ENCODE measurements around the gene ARHGEF9. TPM values are rescaled to one million over a fixed set of nuclear protein-coding genes. Genes with fewer than 3 reads are reported as not detected.

Gene ARHGEF9
- total RNA-seq, 3 donors from 2014 or later = 9.3 to 28.0 (median 16.1) TPM

DNA sequence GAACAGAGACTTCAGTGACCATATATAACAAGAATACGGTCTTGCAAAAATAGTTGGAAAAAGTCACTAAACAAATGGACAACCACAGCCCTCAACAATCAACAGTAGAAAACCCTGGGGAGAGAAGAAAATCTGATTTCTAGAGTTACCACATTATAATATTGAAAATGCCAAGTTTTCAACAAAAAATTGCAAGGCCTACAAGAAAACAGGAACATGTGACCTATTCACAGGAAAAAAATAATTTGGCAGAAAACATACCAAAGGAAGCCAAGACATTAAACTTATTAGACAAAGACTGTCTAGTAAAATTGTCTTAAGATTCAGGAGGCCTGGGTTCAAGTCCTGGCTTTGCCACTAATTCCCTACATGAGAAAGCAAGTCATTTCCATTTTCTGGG, 64.7 kb downstream of the ARHGEF9 start:
- intact Hi-C loops (cut with DNase I; ENCODE audit: low total_unique reads) = no loop called here

DNA sequence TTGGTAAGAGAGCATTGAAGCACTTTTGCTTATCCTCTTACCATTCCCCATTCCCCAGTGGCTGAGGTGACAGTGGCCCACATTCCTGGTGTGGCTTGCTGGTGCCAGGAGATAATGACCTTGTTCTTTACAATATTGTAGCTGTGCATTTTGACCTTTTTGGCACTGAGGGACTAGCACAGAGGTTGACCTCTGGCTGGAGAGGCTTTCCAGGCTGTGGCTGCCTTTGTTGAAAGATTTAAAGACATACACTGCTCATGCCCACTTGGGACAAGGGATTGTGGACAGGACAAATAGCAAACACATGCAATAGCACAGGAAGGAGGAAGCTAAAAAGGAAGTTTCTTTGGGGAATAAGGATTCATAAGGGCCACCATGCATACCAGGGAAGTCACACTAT, 65.4 kb downstream of the ARHGEF9 start:
- TF ChIP-seq POLR2AphosphoS5 (IDR thresholded peaks at IDR 0.05) (no peak), POLR2A (IDR thresholded peaks at IDR 0.05) (no peak)
- TF ChIP-seq, protein P1, sequence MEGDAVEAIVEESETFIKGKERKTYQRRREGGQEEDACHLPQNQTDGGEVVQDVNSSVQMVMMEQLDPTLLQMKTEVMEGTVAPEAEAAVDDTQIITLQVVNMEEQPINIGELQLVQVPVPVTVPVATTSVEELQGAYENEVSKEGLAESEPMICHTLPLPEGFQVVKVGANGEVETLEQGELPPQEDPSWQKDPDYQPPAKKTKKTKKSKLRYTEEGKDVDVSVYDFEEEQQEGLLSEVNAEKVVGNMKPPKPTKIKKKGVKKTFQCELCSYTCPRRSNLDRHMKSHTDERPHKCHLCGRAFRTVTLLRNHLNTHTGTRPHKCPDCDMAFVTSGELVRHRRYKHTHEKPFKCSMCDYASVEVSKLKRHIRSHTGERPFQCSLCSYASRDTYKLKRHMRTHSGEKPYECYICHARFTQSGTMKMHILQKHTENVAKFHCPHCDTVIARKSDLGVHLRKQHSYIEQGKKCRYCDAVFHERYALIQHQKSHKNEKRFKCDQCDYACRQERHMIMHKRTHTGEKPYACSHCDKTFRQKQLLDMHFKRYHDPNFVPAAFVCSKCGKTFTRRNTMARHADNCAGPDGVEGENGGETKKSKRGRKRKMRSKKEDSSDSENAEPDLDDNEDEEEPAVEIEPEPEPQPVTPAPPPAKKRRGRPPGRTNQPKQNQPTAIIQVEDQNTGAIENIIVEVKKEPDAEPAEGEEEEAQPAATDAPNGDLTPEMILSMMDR (IDR thresholded peaks at IDR 0.05) = no peak
- no peaks in the 10 kb centered on the region for H3K4me1 ChIP-seq
- DNase-seq (ENCODE audit: low spot score in 2 of 2) = no peak
- H3K9me3 ChIP-seq = no peaks in the 10 kb centered on the region
- peaks cover 0 to 13% of the 10 kb centered on the region in 2 donors for H3K27me3 ChIP-seq
- intact Hi-C loops (cut with DNase I; ENCODE audit: low total_unique reads) = no loop called here
- H3K4me3 ChIP-seq = no peak overlapping the region
- H3K27ac ChIP-seq = no peak overlapping the region
- no peaks in the 10 kb centered on the region for H3K36me3 ChIP-seq

More for the DNA sequence above, 64.7 kb downstream of the ARHGEF9 start:
- no peak for DNase-seq (ENCODE audit: low spot score in 2 of 2)
- Histone ChIP-seq H3K4me3 (no peak overlapping the region), H3K9me3 (no peaks in the 10 kb centered on the region), H3K27me3 (peaks cover 0 to 19% of the 10 kb centered on the region in 2 donors), H3K36me3 (no peaks in the 10 kb centered on the region), H3K4me1 (no peaks in the 10 kb centered on the region), H3K27ac (no peak overlapping the region)
- TF ChIP-seq, protein P1 (IDR thresholded peaks at IDR 0.05) = no peak
- no peak for TF ChIP-seq POLR2AphosphoS5 (IDR thresholded peaks at IDR 0.05)
- TF ChIP-seq POLR2A (IDR thresholded peaks at IDR 0.05) = no peak

DNA sequence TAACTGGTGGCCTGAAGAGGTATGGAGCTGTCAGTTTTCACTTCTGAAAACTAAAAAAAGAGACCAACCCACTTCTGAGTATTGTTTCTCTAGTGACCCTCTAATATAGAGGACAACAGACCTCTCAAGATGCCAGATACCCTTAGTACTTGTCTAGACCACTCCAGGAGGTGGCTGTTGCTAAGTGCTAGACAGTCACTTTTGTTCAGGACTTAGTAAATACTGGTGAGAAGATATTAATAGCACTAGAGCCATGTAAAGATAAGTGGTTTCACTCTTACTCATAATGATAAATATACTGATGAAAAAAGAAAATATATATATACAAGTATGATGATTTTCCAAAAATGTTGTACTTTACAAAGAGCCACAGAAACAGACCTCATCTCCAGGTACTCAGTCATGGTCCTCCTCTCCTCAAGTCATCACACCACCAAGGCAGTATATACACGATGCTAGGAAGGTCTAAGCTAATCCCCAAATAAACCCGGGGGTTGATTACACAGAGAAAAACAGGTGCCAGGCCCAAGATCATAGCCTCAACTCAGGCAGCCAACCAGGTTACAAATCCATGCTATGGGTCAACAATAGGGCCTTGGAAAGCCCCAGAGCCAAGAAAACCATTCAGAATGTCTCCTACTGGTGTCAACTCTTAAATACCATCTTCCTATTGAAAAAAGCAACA, 66.9 kb downstream of the ARHGEF9 start:
- no peak overlapping the region for H3K4me3 ChIP-seq
- no peaks in the 10 kb centered on the region for H3K4me1 ChIP-seq
- H3K9me3 ChIP-seq = no peaks in the 10 kb centered on the region
- TF ChIP-seq POLR2AphosphoS5 (IDR thresholded peaks at IDR 0.05) (no peak), POLR2A (IDR thresholded peaks at IDR 0.05) (no peak)
- TF ChIP-seq, protein P1 (IDR thresholded peaks at IDR 0.05) = no peak
- peaks cover 0 to 5% of the 10 kb centered on the region in 2 donors for H3K27me3 ChIP-seq
- intact Hi-C loops (cut with DNase I; ENCODE audit: low total_unique reads) = no loop called here
- H3K36me3 ChIP-seq = no peaks in the 10 kb centered on the region
- no peak overlapping the region for H3K27ac ChIP-seq
- no peak for DNase-seq (ENCODE audit: low spot score in 2 of 2)

DNA sequence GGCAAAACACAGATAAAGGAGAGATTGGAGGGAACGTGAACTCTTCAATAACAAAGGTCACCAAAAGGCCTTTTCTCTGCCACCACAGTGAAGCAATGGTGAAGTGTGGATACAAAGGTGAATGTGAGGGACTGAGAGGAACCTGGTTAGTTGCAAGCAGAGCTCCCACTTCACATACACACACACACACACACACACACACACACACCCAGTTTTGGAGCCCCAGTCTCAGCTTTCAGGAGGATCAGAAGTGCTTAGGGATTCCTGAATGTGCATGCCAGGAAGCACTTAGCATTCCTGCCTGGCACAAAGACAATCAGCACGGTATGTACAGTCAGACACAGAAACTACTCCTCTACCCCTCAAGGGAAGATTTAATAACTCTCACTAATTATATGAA, 71.5 kb downstream of the ARHGEF9 start:
- H3K4me3 ChIP-seq = no peak overlapping the region
- H3K4me1 ChIP-seq = no peaks in the 10 kb centered on the region
- H3K27me3 ChIP-seq = peaks cover 0 to 10% of the 10 kb centered on the region in 2 donors
- H3K9me3 ChIP-seq = no peaks in the 10 kb centered on the region
- no peak for DNase-seq (ENCODE audit: low spot score in 2 of 2)
- no peak for TF ChIP-seq POLR2AphosphoS5 (IDR thresholded peaks at IDR 0.05)
- no peak for TF ChIP-seq POLR2A (IDR thresholded peaks at IDR 0.05)
- TF ChIP-seq, protein P1 (IDR thresholded peaks at IDR 0.05) = no peak
- H3K36me3 ChIP-seq = no peaks in the 10 kb centered on the region
- H3K27ac ChIP-seq = no peak overlapping the region
- intact Hi-C loops (cut with DNase I; ENCODE audit: low total_unique reads) = no loop called here

DNA sequence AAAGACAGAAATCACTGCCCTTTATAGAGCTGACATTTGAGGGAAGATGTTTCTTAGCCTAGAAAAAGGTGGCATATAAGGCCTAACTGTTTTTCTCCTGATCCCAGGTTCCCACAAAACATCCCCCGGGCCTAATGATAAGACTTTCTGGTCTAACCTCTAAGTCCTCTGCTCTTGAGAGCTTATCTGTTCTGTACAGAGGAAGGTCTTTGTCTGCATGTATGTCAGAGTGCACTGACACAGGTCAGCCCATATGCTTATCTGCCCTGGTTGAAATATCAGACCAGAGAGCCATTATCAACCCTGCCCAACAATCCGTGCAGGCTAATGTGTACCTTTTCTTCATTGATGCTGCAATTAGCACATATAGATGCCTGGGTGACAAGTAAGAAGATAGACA, 76.2 kb downstream of the ARHGEF9 start:
- Histone ChIP-seq H3K9me3 (no peaks in the 10 kb centered on the region), H3K27me3 (peaks cover 0 to 10% of the 10 kb centered on the region in 2 donors), H3K27ac (no peak overlapping the region), H3K4me1 (no peaks in the 10 kb centered on the region), H3K4me3 (no peak overlapping the region), H3K36me3 (no peaks in the 10 kb centered on the region)
- TF ChIP-seq, protein P1 (IDR thresholded peaks at IDR 0.05) = no peak
- TF ChIP-seq POLR2A (IDR thresholded peaks at IDR 0.05) (no peak), POLR2AphosphoS5 (IDR thresholded peaks at IDR 0.05) (no peak)
- intact Hi-C loops (cut with DNase I; ENCODE audit: low total_unique reads) = no loop called here
- no peak for DNase-seq (ENCODE audit: low spot score in 2 of 2)
